DMS114 treated with DMSO at 0.1 percent for 48 hours (cell line): Measurements from ENCODE around the gene HDAC4.

Source experiments
- DNase-seq: peaks from one replicate; lab custom pipeline; 2025; ENCODE audit not compliant: unreplicated experiment; lab: John Stamatoyannopoulos, UW

The HDAC4 gene

DNA sequence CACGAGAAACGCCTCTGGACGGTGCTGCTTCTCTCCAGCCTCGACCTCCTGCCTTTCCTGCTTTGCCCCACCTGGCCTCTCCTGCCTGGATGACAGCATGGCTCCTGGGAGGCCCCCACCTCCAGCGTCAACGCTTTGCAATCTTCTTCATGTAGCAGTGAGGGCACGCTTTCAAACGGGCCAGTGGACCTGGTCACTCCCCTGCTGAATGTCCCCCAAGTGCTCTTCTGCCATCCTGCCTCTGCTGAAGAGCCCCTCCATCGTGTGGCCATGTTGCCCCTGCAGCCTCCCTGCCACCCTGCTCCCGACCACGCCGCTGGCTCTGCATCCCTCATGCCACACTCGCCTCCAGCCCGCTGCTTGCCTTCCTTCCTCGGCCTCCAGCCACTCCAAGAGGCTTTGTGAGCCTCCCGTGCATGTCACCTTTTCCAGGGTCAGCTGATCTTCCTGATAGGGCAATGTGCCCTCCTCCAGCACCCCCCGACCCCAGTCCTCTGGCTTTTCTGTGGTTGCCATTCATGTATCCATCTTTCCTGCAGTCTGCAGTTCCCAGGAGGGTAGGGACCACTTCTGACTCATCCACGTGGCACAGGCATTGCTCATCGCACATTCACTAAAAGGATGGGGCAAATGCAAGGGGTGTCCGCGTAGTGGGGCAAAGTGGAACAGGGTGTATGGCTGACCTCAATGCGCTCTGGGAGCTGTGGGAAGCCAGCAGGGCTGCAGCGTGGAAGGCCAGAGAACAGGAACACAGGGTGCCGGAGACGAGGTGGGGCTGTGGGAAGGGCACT is 284.2 kb downstream of the HDAC4 start:
- no peak for DNase-seq

DNA sequence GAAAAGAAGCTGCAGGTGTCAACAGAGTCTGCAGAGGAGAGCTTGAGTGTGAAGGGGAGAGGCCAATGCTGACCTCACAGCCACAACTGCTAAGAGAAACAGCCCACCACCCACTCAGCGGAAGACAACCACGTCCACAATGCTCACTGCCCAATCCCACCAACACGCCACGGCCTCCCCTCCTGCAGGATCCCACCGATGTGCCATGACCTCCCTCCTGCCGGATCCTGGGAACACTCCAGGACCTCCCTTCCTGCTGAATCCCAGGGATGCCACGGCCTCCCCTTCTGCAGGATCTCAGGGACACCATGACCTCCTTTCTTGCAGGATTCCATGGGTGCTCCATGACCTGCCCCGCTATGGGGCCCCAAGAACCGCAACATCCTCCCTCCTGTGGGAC is 285.2 kb downstream of the HDAC4 start:
- no peak for DNase-seq

DNA sequence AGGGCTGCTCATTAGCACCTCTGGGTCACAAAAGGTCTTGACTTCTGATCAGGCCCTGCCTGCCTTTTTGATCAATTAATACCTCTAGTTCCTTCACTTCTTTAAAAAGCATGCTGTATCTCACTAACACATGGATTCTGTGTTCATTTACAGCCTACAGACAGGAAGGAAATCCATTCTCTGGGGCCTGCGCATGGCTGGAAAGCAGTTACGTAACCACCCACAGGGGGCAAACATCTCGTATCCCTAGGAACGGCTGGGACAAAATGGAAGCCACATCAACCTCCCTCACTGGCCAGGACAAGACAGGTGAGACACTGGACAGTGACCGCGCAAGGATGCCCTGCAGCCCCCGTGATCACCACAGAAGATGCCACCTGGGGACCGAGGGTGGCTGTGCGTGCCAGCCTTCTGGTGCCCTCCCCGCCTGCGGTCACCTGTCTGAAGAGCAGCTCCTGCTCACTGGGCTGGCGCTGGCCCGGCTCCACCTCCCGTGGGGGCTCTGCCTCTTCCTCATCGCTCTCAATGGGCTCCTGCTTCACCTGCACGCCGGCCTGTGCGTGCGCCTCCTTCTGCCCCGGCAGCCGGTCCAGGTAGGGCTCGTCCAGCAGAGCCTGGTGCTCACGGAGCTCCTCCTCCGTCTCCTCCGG is 286.1 kb downstream of the HDAC4 start:
- DNase-seq = no peak

DNA sequence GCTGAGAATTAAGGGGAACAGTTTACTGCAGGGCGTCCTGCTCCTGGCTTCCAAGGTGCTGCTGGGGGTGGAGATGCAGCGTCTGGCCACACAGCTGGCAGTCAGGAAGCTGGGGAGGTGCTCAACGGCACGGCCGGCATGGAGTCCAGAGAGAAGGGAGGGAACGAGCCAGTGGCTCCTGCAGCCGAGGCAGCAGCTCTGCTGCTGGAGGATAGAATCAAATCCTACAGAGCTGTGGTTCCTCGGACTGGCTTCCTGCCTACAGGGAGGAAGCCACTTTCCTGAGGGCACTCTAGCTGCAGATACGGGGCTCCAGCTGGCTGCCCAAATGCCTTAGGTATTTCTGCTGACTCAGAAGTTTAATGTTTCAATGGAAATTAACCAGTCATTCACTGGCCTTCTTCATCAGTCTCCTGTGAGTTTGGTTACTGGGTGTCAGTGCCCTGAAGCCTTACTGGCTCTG is 286.7 kb downstream of the HDAC4 start:
- DNase-seq = no peak

DNA sequence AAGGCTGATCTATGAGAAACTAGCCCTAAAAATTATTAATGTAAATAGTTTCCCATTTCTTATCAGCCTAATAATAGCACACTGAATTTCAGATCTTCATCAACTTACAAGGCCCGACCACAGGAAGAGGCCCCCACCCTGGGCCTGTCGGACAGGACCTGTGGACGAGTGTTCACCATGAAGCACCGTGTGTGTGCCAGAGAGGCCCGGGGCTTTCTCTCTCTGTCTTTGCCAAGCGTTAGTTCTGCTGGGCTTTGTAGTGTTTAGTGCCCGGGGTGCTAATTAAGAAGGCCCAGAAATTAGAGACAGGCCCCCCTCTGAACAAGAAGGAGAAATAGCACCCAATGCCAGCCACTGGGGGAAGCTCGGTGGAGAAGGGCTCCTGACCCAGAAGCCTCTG is 287.2 kb downstream of the HDAC4 start:
- DNase-seq = no peak

DNA sequence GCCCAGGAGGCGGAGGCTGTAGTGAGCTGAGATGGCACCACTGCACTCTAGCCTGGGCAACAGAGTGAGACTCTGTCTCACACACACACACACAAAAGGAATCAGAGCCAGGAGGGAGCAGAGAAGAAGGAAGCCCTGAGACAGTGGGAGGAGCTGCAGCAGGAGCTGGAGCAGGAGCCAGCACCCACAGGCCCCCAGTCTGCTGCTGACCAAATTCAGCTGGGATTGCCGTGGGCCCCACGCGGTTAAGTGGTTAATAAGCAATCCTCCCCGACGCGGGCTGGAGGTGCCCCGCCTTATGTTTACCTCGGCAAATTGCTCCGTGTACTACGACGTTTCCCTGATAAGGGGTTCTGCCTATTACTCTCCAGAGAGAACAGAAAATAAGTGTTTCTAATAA is 287.6 kb downstream of the HDAC4 start:
- no peak for DNase-seq

DNA sequence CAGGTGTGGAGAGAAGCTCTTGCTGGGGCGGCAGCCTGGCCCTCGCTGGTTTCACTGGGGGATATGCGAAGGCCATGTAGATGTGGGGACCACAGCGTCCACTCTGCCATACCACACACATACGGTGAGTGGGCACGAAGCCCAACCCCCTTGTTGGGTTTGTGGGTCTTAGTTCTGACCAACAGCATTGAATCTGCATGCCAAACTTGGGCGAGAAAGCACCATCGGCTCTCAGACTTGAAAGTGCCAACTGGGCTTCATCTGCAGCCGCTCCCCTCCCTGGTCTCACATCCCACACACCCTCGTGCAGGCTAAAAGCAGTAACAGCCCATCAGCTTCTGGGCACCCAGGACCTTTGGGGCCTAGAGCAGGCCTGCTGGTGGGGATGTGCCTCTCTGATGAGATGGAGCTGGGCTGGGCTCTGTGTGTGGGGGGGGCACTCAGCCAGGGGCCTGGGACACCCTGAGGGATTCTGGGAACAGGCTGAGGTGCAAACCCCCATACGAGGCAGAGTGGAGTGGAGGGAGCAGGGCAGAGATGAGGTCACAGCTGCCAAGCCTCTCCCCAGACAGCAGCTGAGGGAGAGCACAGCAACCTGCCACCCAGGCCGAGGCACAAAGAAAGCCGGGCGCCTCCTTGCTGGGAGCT is 288.6 kb downstream of the HDAC4 start:
- DNase-seq = no peak

DNA sequence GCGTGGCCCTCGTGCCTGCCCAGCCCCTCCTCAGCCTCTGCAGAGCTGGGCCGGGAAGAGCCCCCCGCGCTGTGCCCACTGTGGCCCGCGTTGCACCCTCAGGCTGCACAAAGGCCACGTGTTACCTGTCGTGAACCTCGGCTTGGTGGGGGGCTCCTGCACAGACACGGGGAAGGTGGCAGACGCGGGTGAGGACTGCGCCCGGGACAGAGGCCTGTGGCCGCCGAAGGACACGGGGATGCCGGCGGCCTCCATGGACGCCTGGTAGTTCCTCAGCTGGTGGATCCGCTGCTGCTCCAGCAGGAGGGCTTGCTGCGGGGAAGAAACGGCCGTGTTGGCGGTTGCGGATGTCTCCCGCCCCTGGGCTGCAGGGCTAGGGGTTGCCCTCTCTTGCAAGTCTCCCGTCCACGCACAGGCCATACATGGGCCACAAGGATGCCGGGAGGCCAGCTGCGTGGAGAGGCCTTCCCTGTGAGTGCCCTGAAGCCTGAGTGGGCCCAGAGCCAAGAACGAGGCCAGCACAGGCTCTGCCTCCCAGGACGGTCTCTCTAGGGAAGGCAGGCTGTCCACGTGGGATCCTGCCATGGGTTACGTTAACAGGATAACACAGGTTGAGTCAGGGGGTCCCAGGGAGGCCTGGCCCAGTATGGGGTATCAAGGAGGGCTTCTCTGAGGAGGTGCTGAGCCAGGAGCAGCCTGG is 289.3 kb downstream of the HDAC4 start:
- DNase-seq = no peak

DNA sequence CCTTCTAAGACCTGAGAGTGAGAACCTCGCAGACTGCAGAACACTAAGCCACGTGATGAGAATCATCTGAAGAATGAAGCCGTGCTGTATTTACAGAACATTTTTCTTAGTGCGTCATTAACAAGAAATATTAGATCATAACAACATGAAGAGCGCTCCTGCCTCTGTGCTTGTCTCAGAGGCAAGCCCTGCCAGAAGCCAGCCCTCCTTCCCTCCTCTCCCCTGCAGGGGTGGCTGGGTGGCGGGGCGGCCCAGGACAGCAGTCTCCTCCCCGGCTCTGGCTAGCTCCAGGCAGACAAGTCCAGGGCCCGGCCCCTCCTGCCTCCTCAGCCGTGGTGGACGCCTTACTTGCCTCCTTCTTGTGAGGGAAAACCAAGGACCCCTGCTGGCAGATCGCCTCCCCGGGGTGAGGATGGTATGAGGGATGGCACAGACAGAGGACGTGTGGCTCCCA is 290.2 kb downstream of the HDAC4 start:
- no peak for DNase-seq

DNA sequence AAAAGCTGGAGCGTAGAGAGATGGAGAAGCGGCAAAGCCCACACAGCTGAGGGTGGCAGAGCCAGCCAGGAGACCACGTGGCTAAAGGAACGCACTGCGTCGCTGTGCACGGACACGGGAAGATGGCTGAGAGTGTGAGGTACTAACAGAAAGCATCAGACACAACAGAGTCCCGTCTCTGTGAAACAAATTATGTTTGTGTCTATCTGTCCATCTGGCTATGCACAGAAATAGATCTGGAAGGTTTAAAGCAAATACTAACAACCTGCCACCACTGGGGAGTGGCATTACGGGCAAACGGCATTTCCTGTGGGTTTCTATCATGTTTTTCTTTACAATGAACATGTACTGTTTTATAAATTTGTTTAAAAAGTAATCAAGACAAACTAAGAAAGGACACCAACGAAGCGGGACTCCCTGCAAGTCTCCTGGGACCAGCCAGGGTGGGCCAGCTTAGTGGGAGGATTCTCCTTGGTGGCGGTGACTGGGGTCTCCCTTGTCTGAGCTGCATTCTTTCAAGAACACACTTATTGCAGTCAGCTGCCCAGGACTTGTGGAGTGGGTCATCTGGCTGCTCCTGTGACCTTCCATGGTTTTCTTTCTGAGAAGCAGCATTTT is 290.8 kb downstream of the HDAC4 start:
- DNase-seq = no peak

DNA sequence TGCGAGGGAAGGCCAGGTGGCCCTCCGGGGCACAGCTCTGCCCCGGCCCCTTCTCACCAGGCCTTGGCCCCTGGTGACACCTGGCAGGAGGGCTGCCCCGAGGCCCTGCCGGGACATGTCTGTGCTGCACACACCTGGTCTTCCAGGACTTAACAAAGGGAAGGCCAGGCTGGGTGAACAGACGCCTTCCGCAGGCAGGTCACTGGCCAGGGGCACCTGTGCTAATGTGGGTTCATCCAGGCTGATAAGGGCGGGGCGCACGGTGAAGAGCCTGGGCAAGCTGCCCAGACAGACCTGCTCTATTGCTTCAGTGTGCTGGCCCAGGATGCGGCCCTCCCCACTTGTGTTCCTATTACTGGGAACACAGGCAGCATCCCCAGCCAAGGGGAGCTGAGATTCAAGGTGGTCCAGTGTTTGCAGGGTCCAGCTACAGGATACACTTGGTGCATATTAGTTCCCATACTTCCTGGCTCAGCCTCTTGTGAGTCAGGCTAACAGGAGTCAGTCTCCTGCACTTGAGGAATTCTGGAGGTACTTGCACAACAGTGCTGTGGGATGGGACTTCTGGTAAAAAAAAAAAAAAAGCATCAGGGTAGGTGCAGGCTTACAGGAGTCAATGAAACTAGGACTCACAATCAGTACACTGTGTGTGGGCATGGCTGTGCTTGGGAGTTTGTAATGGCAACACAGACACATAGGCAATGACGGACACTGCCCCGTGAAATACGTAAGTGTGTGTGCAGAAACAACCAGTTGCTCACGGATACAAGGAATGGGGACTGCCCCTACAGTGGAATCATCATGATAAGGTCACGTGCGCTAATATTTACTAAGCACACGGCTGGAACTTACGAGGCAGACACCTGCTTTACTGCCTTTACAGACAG is 291.5 kb downstream of the HDAC4 start:
- no peak for DNase-seq

DNA sequence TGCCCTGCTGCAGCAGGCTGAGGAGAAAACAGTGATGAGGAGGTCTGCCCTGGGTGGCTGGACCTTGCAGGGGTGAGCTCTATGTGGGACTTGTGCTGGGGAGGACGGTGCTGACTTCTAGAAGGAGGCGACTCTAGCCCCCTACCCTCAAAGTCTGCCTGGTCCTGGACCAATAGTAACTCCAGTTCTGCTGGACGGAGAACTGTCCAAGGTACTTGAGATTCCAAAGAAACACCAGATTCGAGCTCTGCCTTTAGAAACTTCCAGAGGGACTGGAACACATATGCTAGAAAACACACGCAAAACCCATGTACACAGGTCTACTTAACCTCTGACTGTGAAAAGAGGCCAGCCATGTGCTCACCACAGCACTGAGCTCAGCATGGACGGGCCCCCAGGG is 292.4 kb downstream of the HDAC4 start:
- no peak for DNase-seq

DNA sequence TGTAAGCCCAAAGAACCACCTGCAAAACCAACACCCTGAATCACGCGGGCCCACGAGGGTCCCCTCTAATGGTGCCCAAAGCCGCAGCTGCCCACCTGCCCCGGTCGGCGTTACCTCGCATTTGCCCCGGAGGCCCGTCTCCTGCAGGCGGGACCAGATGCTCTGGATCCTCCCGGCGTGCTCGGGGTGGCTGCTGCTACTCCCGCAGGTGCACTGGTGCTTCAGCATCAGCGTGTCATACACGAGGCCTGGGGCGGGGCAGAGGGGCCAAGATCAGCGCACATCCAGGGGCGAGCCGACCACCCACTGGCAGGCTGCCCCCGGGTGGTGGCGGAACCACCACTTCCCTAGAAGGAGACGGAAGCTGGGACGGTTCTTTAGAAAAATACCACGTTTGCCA is 292.9 kb downstream of the HDAC4 start:
- DNase-seq = no peak

DNA sequence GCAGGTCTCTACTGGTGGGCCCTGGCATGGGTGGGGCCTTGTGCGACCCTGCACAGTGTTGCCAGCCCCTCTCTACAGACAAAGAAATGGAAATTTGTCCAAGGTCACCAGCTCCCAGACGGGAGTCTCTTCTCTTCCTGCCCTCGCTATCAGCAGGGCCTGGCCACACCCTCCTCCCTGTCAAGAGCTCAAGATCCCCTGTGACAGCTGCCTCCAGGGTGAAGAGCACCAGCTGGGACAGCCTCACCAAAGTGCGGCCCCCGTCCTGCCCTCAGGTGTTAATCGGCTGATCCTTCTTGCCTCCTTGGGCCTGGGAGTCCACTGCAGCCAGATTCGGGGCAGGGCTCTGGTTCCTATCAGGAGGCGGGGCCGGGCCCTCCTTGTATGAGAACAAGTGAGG is 293.9 kb downstream of the HDAC4 start:
- no peak for DNase-seq

DNA sequence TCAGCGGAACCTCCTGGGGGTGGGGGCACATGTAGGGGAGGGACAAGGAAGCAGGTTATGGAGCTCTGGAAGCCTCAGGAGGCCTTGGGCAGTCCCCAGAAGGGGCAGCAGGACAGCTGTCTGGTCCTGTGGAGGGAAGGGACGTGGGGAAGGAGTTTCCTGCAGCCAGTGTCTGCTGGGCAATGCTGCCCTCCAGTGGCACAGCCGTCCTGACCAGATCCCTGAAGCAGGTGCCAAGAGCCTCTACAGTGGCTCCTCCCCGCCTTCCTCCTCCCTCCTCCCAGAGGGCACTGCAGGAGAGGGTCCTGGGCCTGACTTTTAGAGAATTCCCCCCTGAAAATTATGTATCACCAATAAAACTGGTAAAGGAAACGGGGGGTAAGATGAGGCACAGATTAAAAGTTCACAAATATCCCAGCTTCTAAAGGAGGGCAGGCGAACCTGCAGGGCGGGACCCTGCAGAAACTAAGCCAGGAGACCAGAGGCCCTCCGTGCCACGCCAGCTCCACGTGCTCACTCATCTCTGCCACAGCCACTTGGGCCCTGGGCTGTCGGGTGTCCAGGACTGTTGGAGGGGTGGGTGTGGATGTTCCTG is 294.4 kb downstream of the HDAC4 start:
- DNase-seq = peak; percentile 18

DNA sequence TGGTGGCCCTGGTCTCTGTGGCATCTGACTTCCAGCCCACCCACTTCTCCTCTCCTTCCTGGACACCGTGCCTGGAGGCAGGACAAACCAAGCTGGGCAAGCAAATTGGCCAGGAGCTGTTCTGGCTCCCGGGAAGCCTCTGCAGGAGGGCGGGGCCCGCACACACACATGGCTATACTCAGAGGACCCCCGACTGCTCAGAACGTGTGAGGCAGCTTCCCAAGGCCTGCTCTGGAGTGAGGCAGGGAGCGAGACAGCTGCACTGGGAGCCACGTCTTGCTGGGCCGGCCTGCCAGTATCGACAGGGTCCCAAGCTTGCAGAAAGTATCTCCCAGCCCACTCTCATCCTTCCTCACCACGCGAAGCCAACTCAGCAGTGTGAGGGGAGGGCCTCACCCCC is 295.6 kb downstream of the HDAC4 start:
- no peak for DNase-seq

DNA sequence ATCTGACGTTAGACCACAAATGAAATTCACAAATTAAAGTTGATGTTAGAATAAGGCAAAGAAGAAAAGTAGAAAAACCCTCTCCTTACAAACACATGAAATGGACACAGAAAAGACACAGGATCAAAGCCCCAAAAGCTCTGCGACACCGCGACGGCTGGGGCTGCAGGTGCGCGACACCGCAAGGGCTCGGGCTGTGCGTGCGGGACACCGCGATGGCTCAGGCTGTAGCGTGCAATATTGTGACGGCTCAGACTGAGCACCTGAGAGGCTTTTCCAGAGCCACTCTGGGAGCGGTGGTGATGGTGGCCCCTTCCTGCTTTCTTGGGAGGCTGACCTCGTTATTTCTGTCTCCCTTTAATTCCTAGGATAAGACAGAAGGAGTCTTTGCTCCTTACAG is 296.0 kb downstream of the HDAC4 start:
- DNase-seq = no peak

DNA sequence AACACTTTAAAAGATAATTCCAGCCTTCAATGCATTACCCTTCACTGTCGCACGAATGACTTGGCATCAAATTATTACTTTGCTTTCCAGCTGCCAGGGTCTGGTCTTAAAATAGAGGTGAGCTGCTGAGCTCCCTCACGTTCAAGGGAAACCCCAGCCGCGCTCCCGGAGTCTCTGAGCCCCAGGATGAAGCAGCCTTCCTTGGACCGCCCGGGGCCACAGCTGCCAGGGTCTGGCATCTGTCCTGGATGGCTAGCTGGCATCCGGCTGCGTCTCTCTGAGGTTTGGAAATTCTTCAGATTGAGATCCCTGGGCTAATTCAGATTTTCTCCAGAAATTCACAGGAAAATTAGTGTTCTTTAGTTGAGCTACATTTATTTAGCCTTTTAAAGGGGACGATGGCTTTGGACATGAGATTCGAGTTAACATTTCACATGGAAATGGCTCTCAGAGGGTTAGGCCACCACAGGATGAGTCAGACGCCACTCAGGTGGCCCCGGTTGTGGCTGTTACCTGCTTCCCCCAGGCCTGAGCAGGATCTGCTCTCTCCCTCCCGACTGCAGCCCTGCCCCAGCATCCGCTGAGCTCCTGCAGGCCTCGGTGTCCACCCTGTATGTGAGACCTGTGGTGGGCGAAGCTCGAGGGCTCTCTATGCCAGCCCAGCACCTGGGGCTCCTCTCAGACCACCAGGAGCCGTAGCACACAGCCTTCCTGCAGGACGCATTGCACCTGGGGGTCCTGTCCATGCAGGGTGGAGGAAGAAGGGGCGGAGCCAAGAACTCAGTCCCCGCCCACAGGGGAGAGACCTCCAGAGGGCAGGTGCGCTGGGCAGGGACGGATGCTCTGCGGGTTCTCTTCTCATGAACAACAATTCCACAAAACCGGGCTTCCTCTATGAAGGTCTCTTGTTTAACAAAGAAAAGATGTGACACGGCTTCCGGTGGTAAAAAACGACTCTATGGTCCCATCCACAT is 297.4 kb downstream of the HDAC4 start:
- DNase-seq = no peak

DNA sequence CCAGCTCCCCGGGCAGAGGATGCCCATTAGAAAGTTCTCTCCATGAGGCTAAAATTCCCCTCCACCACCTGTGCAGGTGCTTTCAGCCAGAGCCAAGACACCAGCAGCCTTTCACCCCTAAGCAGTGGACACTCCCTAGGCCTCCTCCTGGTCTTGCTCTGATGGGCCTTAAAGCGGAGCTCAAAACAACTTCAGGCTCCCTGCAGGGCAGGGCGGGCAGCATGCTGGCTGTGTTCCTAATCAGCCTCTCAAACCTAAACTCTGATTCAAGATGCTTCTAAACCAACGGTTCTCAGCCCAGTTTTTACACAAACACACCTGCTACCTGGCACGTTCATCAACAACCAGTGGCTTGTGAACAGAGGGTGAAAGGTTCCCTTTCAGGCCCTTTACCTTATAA is 298.6 kb downstream of the HDAC4 start:
- DNase-seq = no peak
